ENCODE measurements around the gene TSHZ2. TPM values are rescaled to one million over a fixed set of nuclear protein-coding genes. Genes with fewer than 3 reads are reported as not detected.

The TSHZ2 gene
- total RNA-seq, 1 experiment from 2014 or later = 0.07 TPM

GRCh38 chr20:53250456-53250855 is 278.3 kb downstream of the TSHZ2 start:
- Histone ChIP-seq H3K9ac (ENCODE audit: extremely low read depth, insufficient read length, low read length) (no peak overlapping the region), H2AK5ac (ENCODE audit: insufficient read length, low read length) (no peak overlapping the region), H3T11ph (ENCODE audit: low read length) (no peak overlapping the region), H4K91ac (ENCODE audit: insufficient read length, low read depth, low read length) (no peak overlapping the region), H4K5ac (ENCODE audit: insufficient read length, low read depth, low read length) (no peak overlapping the region), H3K4ac (ENCODE audit: low read depth, low read length) (no peak overlapping the region), H2BK12ac (ENCODE audit: insufficient read length, low read depth, low read length) (no peak overlapping the region), H2BK5ac (ENCODE audit: insufficient read length, low read length) (no peak overlapping the region), H3K56ac (ENCODE audit: insufficient read length, low read depth, low read length) (no peak overlapping the region), H2BK120ac (ENCODE audit: low read depth, low read length, poor library complexity, severe bottlenecking) (no peak overlapping the region), H2AFZ (ENCODE audit: low read length) (no peak overlapping the region), H3K18ac (ENCODE audit: insufficient read length, low read depth, low read length) (no peak overlapping the region), H3K23me2 (ENCODE audit: insufficient read length, low read depth, low read length, poor library complexity, severe bottlenecking) (no peaks in the 10 kb centered on the region), H2BK20ac (ENCODE audit: low read depth, low read length, poor library complexity, severe bottlenecking) (no peak overlapping the region), H3K79me2 (ENCODE audit: insufficient read depth, low read length) (no peaks in the 10 kb centered on the region), H2BK15ac (ENCODE audit: low read depth, low read length) (no peak overlapping the region), H3K9me3 (ENCODE audit: control insufficient read depth, low read depth, low read length) (no peaks in the 10 kb centered on the region), H4K20me1 (ENCODE audit: control insufficient read depth, insufficient read depth, insufficient read length) (no peaks in the 10 kb centered on the region), H4K8ac (replicated peaks; ENCODE audit: insufficient read length, low read depth, low read length) (no peak overlapping the region), H3K4me2 (ENCODE audit: insufficient read depth, insufficient read length, low read length) (no peak overlapping the region), H3K23ac (ENCODE audit: insufficient read length, low read depth, low read length) (no peak overlapping the region), H3K27me3 (ENCODE audit: insufficient read depth, low read length) (no peaks in the 10 kb centered on the region), H3K27ac (ENCODE audit: insufficient read length, low read depth, low read length) (no peak overlapping the region), H3K4me1 (ENCODE audit: insufficient read depth, low read length) (no peaks in the 10 kb centered on the region; the same call in 1 of the 2 replicates), H3K79me1 (ENCODE audit: insufficient read depth, low read depth, low read length, poor library complexity, severe bottlenecking) (no peaks in the 10 kb centered on the region), H3K14ac (ENCODE audit: insufficient read depth, low read length) (no peak overlapping the region)
- Mint-ChIP-seq H3K27me3 (ENCODE audit: low read depth) (peaks cover 3% of the 10 kb centered on the region), H3K4me3 (no peak overlapping the region), H3K36me3 (ENCODE audit: insufficient read depth in 1 of 3, low read depth in 3 of 3) (peaks cover 3 to 15% (median 7%) of the 10 kb centered on the region in 3 experiments; a peak in 6 of 7 replicates), H3K9me3 (peaks cover 2 to 11% of the 10 kb centered on the region in 2 experiments; a peak in 4 of 5 replicates), H3K4me1 (peaks cover 2 to 6% of the 10 kb centered on the region in 2 experiments; a peak in 3 of 4 replicates), H3K27ac (no peak overlapping the region)
- no CpG with 5 or more reads among the region's 4 CpGs for WGBS (ENCODE audit: extremely low coverage, insufficient read length, low lambda C conversion rate)
- DNase-seq = no peak
- no peak for TF ChIP-seq CTCF (conservative IDR thresholded peaks at IDR 0.05)

Data from H9 (cell line).